ENCODE results near the gene FHAD1. TPM values are rescaled to one million over a fixed set of nuclear protein-coding genes. Genes with fewer than 3 reads are reported as not detected.

Gene FHAD1
- total RNA-seq, 2 donors from 2014 or later, result 0.27 to 6.5 TPM

DNA sequence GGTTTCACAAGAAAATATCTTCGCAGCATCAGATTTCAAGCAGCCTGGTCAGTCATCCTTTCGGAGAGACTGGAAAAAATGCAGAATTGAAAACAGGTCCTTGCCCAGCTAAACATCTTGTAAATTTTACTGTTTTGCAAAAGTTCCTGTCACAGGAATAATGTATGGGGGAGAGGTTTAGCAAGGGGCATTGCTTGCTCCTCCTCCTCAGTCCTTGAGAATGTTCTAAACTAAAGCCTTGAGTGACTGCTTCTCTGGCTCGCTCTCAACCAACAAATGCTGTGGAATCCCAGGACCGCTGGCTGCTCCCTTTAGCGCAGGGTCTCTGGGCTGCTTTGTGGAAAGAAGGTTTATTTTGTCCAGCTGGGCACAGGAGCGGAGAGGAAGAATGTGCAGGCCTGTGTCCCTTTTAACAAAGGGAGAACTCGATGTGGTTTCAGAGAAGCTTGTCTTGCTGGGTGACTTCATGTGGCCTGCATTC, 33.6 kb upstream of the FHAD1 start:
- intact Hi-C loops (cut with DNase I), result loop anchor here (5.0 kb wide), 1 partner anchor 34 kb away; the partner anchor contains the start of gene FHAD1
- no peak for DNase-seq (ENCODE audit: low spot score)
- Histone ChIP-seq H3K36me3 (no peaks in the 10 kb centered on the region), H3K9me3 (no peaks in the 10 kb centered on the region), H3K4me3 (no peak overlapping the region), H3K4me1 (replicated peaks) (no peaks in the 10 kb centered on the region), H3K27me3 (replicated peaks; ENCODE audit: insufficient read depth) (no peaks in the 10 kb centered on the region), H3K27ac (no peak overlapping the region)
- TF ChIP-seq, protein P1, sequence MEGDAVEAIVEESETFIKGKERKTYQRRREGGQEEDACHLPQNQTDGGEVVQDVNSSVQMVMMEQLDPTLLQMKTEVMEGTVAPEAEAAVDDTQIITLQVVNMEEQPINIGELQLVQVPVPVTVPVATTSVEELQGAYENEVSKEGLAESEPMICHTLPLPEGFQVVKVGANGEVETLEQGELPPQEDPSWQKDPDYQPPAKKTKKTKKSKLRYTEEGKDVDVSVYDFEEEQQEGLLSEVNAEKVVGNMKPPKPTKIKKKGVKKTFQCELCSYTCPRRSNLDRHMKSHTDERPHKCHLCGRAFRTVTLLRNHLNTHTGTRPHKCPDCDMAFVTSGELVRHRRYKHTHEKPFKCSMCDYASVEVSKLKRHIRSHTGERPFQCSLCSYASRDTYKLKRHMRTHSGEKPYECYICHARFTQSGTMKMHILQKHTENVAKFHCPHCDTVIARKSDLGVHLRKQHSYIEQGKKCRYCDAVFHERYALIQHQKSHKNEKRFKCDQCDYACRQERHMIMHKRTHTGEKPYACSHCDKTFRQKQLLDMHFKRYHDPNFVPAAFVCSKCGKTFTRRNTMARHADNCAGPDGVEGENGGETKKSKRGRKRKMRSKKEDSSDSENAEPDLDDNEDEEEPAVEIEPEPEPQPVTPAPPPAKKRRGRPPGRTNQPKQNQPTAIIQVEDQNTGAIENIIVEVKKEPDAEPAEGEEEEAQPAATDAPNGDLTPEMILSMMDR (IDR thresholded peaks at IDR 0.05), result no peak
- TF ChIP-seq POLR2A (IDR thresholded peaks at IDR 0.05) (no peak), POLR2AphosphoS5 (IDR thresholded peaks at IDR 0.05) (no peak)
- WGBS, result 47% methylated on average over 7 of the region's 7 CpGs

GRCh38 chr1:15214527-15214926, 32.5 kb upstream of the FHAD1 start:
- 60% methylated on average over 19 of the region's 19 CpGs for WGBS
- Histone ChIP-seq H3K36me3 (peaks cover 0 to 1% of the 10 kb centered on the region in 2 donors), H3K9me3 (no peaks in the 10 kb centered on the region), H3K27ac (peak overlapping the region; percentile 53 to 59), H3K4me3 (no peak overlapping the region), H3K27me3 (replicated peaks; ENCODE audit: insufficient read depth) (no peaks in the 10 kb centered on the region), H3K4me1 (replicated peaks) (no peaks in the 10 kb centered on the region)
- no peak for DNase-seq (ENCODE audit: low spot score)
- intact Hi-C loops (cut with DNase I), result loop anchor here (5.0 kb wide), 1 partner anchor 33 kb away; the partner anchor contains the start of gene FHAD1
- TF ChIP-seq POLR2AphosphoS5 (IDR thresholded peaks at IDR 0.05), result no peak
- TF ChIP-seq, protein P1 (IDR thresholded peaks at IDR 0.05), result no peak
- TF ChIP-seq POLR2A (IDR thresholded peaks at IDR 0.05), result no peak

GRCh38 chr1:15215116-15215515, 31.9 kb upstream of the FHAD1 start:
- no peak overlapping the region for H3K4me3 ChIP-seq
- H3K27ac ChIP-seq, result peak overlapping the region; percentile 53 to 59
- H3K9me3 ChIP-seq, result no peaks in the 10 kb centered on the region
- 64% methylated on average over 23 of the region's 23 CpGs for WGBS
- peaks cover 0 to 3% of the 10 kb centered on the region in 2 donors for H3K36me3 ChIP-seq
- H3K4me1 ChIP-seq (replicated peaks), result no peaks in the 10 kb centered on the region
- intact Hi-C loops (cut with DNase I), result no loop called here
- TF ChIP-seq, protein P1 (IDR thresholded peaks at IDR 0.05), result no peak
- TF ChIP-seq POLR2A (IDR thresholded peaks at IDR 0.05), result no peak
- no peak for TF ChIP-seq POLR2AphosphoS5 (IDR thresholded peaks at IDR 0.05)
- no peak for DNase-seq (ENCODE audit: low spot score)
- H3K27me3 ChIP-seq (replicated peaks; ENCODE audit: insufficient read depth), result no peaks in the 10 kb centered on the region

DNA sequence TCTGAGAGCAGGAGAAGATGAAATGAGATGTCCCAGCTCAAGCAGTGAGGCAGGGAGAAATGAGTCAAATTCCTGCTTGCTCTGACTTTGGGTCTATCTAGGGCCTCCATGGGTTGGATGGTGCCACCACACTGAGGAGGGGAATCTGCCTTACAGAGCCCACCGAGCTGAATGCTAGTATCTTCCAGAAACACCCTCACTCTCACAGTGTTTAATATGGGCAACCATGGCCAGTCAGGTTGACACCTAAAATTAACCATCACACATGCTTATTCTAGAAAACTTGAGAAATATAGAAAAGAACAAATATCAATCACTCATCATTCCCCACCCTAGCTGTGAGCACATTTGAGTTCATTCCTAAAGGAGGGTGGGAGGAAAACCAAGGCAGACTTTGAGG, 29.4 kb upstream of the FHAD1 start:
- no peak for DNase-seq (ENCODE audit: low spot score)
- H3K36me3 ChIP-seq, result peaks cover 0 to 3% of the 10 kb centered on the region in 2 donors
- no peaks in the 10 kb centered on the region for H3K27me3 ChIP-seq (replicated peaks; ENCODE audit: insufficient read depth)
- H3K4me1 ChIP-seq (replicated peaks), result no peaks in the 10 kb centered on the region
- WGBS, result 92% methylated on average over 1 of the region's 1 CpG
- H3K27ac ChIP-seq, result no peak overlapping the region
- H3K4me3 ChIP-seq, result no peak overlapping the region
- TF ChIP-seq, protein P1 (IDR thresholded peaks at IDR 0.05), result no peak
- TF ChIP-seq POLR2AphosphoS5 (IDR thresholded peaks at IDR 0.05) (no peak), POLR2A (IDR thresholded peaks at IDR 0.05) (no peak)
- intact Hi-C loops (cut with DNase I), result no loop called here
- no peaks in the 10 kb centered on the region for H3K9me3 ChIP-seq

Measured in prostate gland (tissue), 2 donors.